Neuron (in vitro differentiated cells): Measurements from ENCODE around the gene MYL5.
"Not testable (repeated sequence)": the region's sequence is repeated elsewhere in the genome, so short reads cannot be mapped to it uniquely, and the experiment has no call there.

Source experiments
- H2AFZ ChIP-seq: one replicate; pipeline ENCODE4 v1.6.1; 2013; ENCODE audit warnings: low read depth, mild to moderate bottlenecking, inconsistent platforms, low read length, moderate library complexity
- H3K27me3 ChIP-seq: one replicate; pipeline ENCODE4 v1.6.1; 2013; ENCODE audit warnings: low read length; ENCODE audit not compliant: insufficient read depth
- H3K36me3 ChIP-seq: one replicate; pipeline ENCODE4 v1.6.1; 2013; ENCODE audit warnings: low read length; ENCODE audit not compliant: insufficient read depth
- H3K4me1 ChIP-seq: one replicate; pipeline ENCODE4 v1.6.1; 2013; ENCODE audit warnings: low read length; ENCODE audit not compliant: insufficient read depth
- H3K4me3 ChIP-seq: 2 replicates; pipeline ENCODE4 v1.5.1; 2013; ENCODE audit warnings: mild to moderate bottlenecking, low read length, moderate library complexity
- H3K9me3 ChIP-seq: one replicate; pipeline ENCODE4 v1.6.1; 2013; ENCODE audit warnings: low read length

MYL5 gene

GRCh38 chr4:700587-701264, 26.4 kb downstream of the MYL5 start:
- Histone ChIP-seq H2AFZ (no peak overlapping the region), H3K4me1 (no peaks in the 10 kb centered on the region), H3K27me3 (no peaks in the 10 kb centered on the region), H3K4me3 (no peak overlapping the region), H3K36me3 (no peaks in the 10 kb centered on the region), H3K9me3 (no peaks in the 10 kb centered on the region)

- Histone ChIP-seq H2AFZ (no peak overlapping the region), H3K4me3 (no peak overlapping the region), H3K9me3 (no peaks in the 10 kb centered on the region), H3K4me1 (peaks cover 7% of the 10 kb centered on the region), H3K36me3 (no peaks in the 10 kb centered on the region), H3K27me3 (no peaks in the 10 kb centered on the region)
Observed at GRCh38 chr4:702618-703048, 28.3 kb downstream of the MYL5 start.

GRCh38 chr4:703336-704197, 29.2 kb downstream of the MYL5 start:
- H2AFZ ChIP-seq, result no peak overlapping the region
- H3K4me1 ChIP-seq, result peaks cover 7% of the 10 kb centered on the region
- H3K27me3 ChIP-seq, result no peaks in the 10 kb centered on the region
- no peak overlapping the region for H3K4me3 ChIP-seq
- no peaks in the 10 kb centered on the region for H3K9me3 ChIP-seq
- peaks cover 3% of the 10 kb centered on the region for H3K36me3 ChIP-seq

- Histone ChIP-seq H3K9me3 (peaks cover 2% of the 10 kb centered on the region), H2AFZ (no peak overlapping the region), H3K36me3 (peaks cover 9% of the 10 kb centered on the region), H3K27me3 (no peaks in the 10 kb centered on the region), H3K4me1 (peaks cover 7% of the 10 kb centered on the region), H3K4me3 (no peak overlapping the region)
Observed at GRCh38 chr4:704198-704891, 30.0 kb downstream of the MYL5 start.

GRCh38 chr4:704971-705277, 30.6 kb downstream of the MYL5 start:
- peaks cover 7% of the 10 kb centered on the region for H3K4me1 ChIP-seq
- no peak overlapping the region for H2AFZ ChIP-seq
- H3K27me3 ChIP-seq, result no peaks in the 10 kb centered on the region
- H3K4me3 ChIP-seq, result peak overlapping the region; percentile 34
- H3K36me3 ChIP-seq, result peaks cover 12% of the 10 kb centered on the region
- H3K9me3 ChIP-seq, result peaks cover 2% of the 10 kb centered on the region

- peak within 1 kb of the TSS; percentile 70 for H2AFZ ChIP-seq
- H3K4me1 ChIP-seq, result peaks cover 7% of the 10 kb centered on the region
- no peaks in the 10 kb centered on the region for H3K27me3 ChIP-seq
- peaks cover 7% of the 10 kb centered on the region for H3K9me3 ChIP-seq
- H3K4me3 ChIP-seq, result peak within 1 kb of the TSS; percentile 95
- H3K36me3 ChIP-seq, result peaks cover 18% of the 10 kb centered on the region
Observed at GRCh38 chr4:705278-706082, 31.1 kb downstream of the MYL5 start, which contains the start of gene PCGF3. Gene PCGF3, plus strand, starts transcription at chr4:705832. Its CDS starts 27,849 bp downstream, at chr4:733681.

GRCh38 chr4:706083-706633, 31.8 kb downstream of the MYL5 start:
- not testable (repeated sequence) for H3K27me3 ChIP-seq
- H3K36me3 ChIP-seq, result peaks cover 24% of the 10 kb centered on the region

GRCh38 chr4:706834-707598, 32.7 kb downstream of the MYL5 start:
- H2AFZ ChIP-seq, result no peak overlapping the region
- H3K4me3 ChIP-seq, result peak overlapping the region; percentile 95
- no peaks in the 10 kb centered on the region for H3K27me3 ChIP-seq
- H3K9me3 ChIP-seq, result peaks cover 9% of the 10 kb centered on the region
- H3K4me1 ChIP-seq, result peaks cover 7% of the 10 kb centered on the region
- H3K36me3 ChIP-seq, result peaks cover 24% of the 10 kb centered on the region

More at GRCh38 chr4:706083-706633, 31.8 kb downstream of the MYL5 start:
- Histone ChIP-seq H3K4me3 (peak overlapping the region; percentile 95), H2AFZ (peak overlapping the region; percentile 70)
- H3K4me1 ChIP-seq, H3K9me3 ChIP-seq: not testable (repeated sequence)

- peaks cover 7% of the 10 kb centered on the region for H3K4me1 ChIP-seq
- no peak overlapping the region for H2AFZ ChIP-seq
- peaks cover 9% of the 10 kb centered on the region for H3K9me3 ChIP-seq
- no peak overlapping the region for H3K4me3 ChIP-seq
- H3K27me3 ChIP-seq, result no peaks in the 10 kb centered on the region
- peaks cover 24% of the 10 kb centered on the region for H3K36me3 ChIP-seq
Observed at GRCh38 chr4:707929-708630, 33.7 kb downstream of the MYL5 start.

GRCh38 chr4:708631-708933, 34.2 kb downstream of the MYL5 start:
- Histone ChIP-seq H3K27me3 (no peaks in the 10 kb centered on the region), H3K4me3 (no peak overlapping the region), H2AFZ (no peak overlapping the region), H3K4me1 (peaks cover 7% of the 10 kb centered on the region), H3K9me3 (peaks cover 9% of the 10 kb centered on the region), H3K36me3 (peaks cover 24% of the 10 kb centered on the region)

GRCh38 chr4:709348-709747, 35.0 kb downstream of the MYL5 start:
- no peak overlapping the region for H2AFZ ChIP-seq
- H3K36me3 ChIP-seq, result peaks cover 29% of the 10 kb centered on the region
- no peaks in the 10 kb centered on the region for H3K27me3 ChIP-seq
- peaks cover 7% of the 10 kb centered on the region for H3K4me1 ChIP-seq
- H3K9me3 ChIP-seq, result peaks cover 9% of the 10 kb centered on the region
- no peak overlapping the region for H3K4me3 ChIP-seq
